ENCODE data around the gene SLC9A2. TPM values are rescaled to one million over a fixed set of nuclear protein-coding genes. Genes with fewer than 3 reads are reported as not detected.
A peak's percentile ranks its signal among the peaks of the same experiment; 100 is the strongest.

The SLC9A2 gene, protein sequence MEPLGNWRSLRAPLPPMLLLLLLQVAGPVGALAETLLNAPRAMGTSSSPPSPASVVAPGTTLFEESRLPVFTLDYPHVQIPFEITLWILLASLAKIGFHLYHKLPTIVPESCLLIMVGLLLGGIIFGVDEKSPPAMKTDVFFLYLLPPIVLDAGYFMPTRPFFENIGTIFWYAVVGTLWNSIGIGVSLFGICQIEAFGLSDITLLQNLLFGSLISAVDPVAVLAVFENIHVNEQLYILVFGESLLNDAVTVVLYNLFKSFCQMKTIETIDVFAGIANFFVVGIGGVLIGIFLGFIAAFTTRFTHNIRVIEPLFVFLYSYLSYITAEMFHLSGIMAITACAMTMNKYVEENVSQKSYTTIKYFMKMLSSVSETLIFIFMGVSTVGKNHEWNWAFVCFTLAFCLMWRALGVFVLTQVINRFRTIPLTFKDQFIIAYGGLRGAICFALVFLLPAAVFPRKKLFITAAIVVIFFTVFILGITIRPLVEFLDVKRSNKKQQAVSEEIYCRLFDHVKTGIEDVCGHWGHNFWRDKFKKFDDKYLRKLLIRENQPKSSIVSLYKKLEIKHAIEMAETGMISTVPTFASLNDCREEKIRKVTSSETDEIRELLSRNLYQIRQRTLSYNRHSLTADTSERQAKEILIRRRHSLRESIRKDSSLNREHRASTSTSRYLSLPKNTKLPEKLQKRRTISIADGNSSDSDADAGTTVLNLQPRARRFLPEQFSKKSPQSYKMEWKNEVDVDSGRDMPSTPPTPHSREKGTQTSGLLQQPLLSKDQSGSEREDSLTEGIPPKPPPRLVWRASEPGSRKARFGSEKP
- total RNA-seq: not detected

DNA sequence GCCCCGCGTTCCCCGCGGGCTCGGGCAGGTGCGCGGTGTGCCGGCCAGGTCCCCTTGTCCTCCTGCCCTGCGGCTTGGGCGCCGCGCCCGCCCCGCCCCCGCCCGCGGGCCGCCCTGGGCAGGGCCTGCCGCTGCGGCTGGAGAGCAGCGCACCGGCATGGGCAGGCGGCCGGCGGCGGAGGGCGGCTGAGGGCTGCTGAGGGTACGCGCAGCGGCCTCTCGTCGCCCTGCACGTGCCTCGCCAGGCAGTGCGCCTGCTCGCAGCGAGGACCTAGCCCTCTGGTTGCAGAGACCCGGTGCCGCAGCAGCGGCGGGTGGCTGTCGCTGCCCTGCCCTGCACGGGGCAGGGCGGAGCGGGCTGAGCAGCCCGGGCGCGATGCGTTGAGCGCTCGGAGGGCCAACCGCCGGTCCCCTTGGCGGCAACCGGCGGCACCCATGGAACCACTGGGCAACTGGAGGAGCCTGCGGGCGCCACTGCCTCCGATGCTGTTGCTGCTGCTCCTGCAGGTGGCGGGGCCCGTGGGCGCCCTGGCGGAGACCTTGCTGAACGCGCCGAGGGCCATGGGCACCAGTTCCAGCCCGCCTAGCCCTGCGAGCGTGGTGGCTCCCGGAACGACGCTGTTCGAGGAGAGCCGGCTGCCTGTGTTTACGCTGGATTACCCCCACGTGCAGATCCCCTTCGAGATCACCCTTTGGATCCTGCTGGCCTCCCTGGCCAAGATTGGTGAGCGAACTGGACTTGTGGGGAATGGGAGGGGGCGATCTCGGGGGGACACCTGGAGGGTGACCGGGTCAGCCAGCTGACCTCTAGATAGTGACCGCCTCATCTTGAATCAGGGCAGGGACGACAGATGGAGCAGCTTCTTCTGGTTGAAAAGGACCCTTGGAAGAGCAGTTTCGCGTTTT, at the start of gene SLC9A2:
Gene SLC9A2, plus strand, starts transcription at position 140 of the 906 bp plus-strand sequence. Its CDS starts 296 bp downstream, at position 436.
- peaks cover 14 to 15% of the 10 kb centered on the region in 2 donors for H3K4me1 Mint-ChIP-seq (ENCODE audit: low read depth in 2 of 2)
- DNase-seq (ENCODE audit: low spot score): peak; percentile 63
- H3K27ac Mint-ChIP-seq: no peak within 1 kb of the TSS
- peaks cover 48 to 59% of the 10 kb centered on the region in 2 donors for H3K27me3 Mint-ChIP-seq
- H3K9me3 Mint-ChIP-seq: no peaks in the 10 kb centered on the region
- no peaks in the 10 kb centered on the region for H3K36me3 Mint-ChIP-seq
- peak within 1 kb of the TSS; percentile 77 for H3K4me3 Mint-ChIP-seq
- peak; percentile 56 to 76 for ATAC-seq

- Mint-ChIP-seq H3K4me1 (ENCODE audit: low read depth in 2 of 2) (peaks cover 0 to 4% of the 10 kb centered on the region in 2 donors), H3K4me3 (no peak overlapping the region), H3K27ac (no peak overlapping the region), H3K36me3 (peaks cover 5% of the 10 kb centered on the region), H3K27me3 (no peaks in the 10 kb centered on the region), H3K9me3 (no peaks in the 10 kb centered on the region)
- no peak for ATAC-seq
- DNase-seq (ENCODE audit: low spot score): no peak
Measured at GRCh38 chr2:102575888-102576287, 43.5 kb upstream of the SLC9A2 start.

DNA sequence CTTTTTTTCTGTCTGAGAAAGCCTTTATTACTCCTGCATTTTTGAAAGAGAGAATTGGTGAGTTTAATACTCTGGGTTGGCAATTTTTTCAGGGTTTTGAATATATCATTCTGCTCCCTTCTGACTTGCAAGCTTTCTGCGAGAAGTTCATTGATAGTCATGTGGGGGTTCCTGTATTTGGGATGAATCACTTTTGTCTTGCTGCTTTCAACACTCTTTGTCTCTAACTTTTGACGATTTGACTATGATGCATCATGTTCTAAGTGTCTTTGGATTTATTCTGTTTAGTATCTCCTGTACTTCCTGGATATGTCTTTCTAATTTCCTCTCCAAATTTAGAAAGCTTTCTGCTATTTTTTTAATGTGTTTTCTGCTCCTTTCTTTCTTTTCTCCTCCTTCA, 41.0 kb upstream of the SLC9A2 start:
- H3K9me3 Mint-ChIP-seq: no peaks in the 10 kb centered on the region
- DNase-seq (ENCODE audit: low spot score) (no peak), ATAC-seq (no peak)
- H3K36me3 Mint-ChIP-seq: peaks cover 6% of the 10 kb centered on the region
- no peak overlapping the region for H3K27ac Mint-ChIP-seq
- H3K4me3 Mint-ChIP-seq: no peak overlapping the region
- peaks cover 6% of the 10 kb centered on the region in 2 donors for H3K4me1 Mint-ChIP-seq (ENCODE audit: low read depth in 2 of 2)
- no peaks in the 10 kb centered on the region for H3K27me3 Mint-ChIP-seq

GRCh38 chr2:102581911-102582310, 37.4 kb upstream of the SLC9A2 start:
- H3K27me3 Mint-ChIP-seq: peaks cover 0 to under 1% of the 10 kb centered on the region in 2 donors
- H3K27ac Mint-ChIP-seq: peak overlapping the region in 1 of 2 donors; percentile 26
- H3K4me3 Mint-ChIP-seq: peak overlapping the region; percentile 9
- no peaks in the 10 kb centered on the region for H3K9me3 Mint-ChIP-seq
- peaks cover 10% of the 10 kb centered on the region for H3K36me3 Mint-ChIP-seq
- peaks cover 5 to 6% of the 10 kb centered on the region in 2 donors for H3K4me1 Mint-ChIP-seq (ENCODE audit: low read depth in 2 of 2)
- DNase-seq (ENCODE audit: low spot score) (no peak), ATAC-seq (no peak)

DNA sequence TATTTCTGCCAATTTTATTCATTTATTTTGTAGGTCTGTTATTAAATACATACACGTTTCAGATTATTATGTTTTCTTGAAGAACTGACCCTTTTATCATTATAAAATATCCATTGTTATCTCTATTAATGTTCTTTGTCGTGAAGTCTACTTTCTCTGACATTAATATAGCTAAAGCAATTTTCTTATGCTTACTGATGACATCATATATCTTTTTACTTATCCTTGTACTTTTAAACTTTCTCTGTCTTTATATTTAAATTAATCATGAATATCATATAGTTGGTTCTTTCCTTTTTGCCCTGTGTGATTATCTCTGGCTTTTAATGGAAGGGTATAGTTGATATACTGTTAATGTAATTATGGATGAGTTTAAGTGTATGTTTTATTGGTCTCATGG, 36.5 kb upstream of the SLC9A2 start:
- no peak for ATAC-seq
- H3K9me3 Mint-ChIP-seq: no peaks in the 10 kb centered on the region
- peaks cover 10% of the 10 kb centered on the region for H3K36me3 Mint-ChIP-seq
- peaks cover 5 to 6% of the 10 kb centered on the region in 2 donors for H3K4me1 Mint-ChIP-seq (ENCODE audit: low read depth in 2 of 2)
- H3K4me3 Mint-ChIP-seq: no peak overlapping the region
- DNase-seq (ENCODE audit: low spot score): no peak
- peaks cover 0 to 4% of the 10 kb centered on the region in 2 donors for H3K27me3 Mint-ChIP-seq
- no peak overlapping the region for H3K27ac Mint-ChIP-seq

- H3K27ac Mint-ChIP-seq: no peak overlapping the region
- ATAC-seq (no peak), DNase-seq (ENCODE audit: low spot score) (no peak)
- H3K27me3 Mint-ChIP-seq: peaks cover 0 to 4% of the 10 kb centered on the region in 2 donors
- H3K4me3 Mint-ChIP-seq: no peak overlapping the region
- H3K9me3 Mint-ChIP-seq: no peaks in the 10 kb centered on the region
- H3K4me1 Mint-ChIP-seq (ENCODE audit: low read depth in 2 of 2): peaks cover 10 to 14% of the 10 kb centered on the region in 2 donors
- peaks cover 4% of the 10 kb centered on the region for H3K36me3 Mint-ChIP-seq
Measured at GRCh38 chr2:102585847-102586404, 33.4 kb upstream of the SLC9A2 start.

- peaks cover 4% of the 10 kb centered on the region for H3K36me3 Mint-ChIP-seq
- H3K4me3 Mint-ChIP-seq: no peak overlapping the region
- peaks cover 0 to 4% of the 10 kb centered on the region in 2 donors for H3K27me3 Mint-ChIP-seq
- no peak for DNase-seq (ENCODE audit: low spot score)
- peaks cover 8 to 12% of the 10 kb centered on the region in 2 donors for H3K4me1 Mint-ChIP-seq (ENCODE audit: low read depth in 2 of 2)
- ATAC-seq: no peak
- H3K9me3 Mint-ChIP-seq: no peaks in the 10 kb centered on the region
- H3K27ac Mint-ChIP-seq: no peak overlapping the region
Measured at GRCh38 chr2:102588213-102588939, 31.0 kb upstream of the SLC9A2 start.

DNA sequence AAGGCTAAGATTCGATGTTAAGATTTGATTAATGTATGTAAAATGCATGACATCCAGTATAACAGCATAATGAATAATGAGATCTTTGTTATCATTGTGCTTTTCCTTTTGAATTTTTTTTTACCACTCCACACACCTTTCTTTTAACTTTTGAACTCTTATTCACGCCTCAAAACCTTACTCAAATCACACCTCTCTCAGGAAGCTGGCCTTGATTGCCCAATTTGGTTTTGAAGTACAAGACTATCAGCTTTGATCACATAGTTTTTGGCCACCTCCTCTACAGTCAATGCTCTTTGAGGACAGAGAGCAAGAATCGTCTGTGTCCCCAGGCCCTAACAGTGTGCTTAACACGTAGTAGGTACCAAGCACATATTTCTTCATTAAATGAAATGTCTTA, 29.9 kb upstream of the SLC9A2 start:
- Mint-ChIP-seq H3K4me1 (ENCODE audit: low read depth in 2 of 2) (peaks cover 8 to 12% of the 10 kb centered on the region in 2 donors), H3K9me3 (no peaks in the 10 kb centered on the region), H3K27ac (no peak overlapping the region), H3K36me3 (no peaks in the 10 kb centered on the region), H3K27me3 (peaks cover 0 to 4% of the 10 kb centered on the region in 2 donors), H3K4me3 (no peak overlapping the region)
- no peak for ATAC-seq
- no peak for DNase-seq (ENCODE audit: low spot score)

DNA sequence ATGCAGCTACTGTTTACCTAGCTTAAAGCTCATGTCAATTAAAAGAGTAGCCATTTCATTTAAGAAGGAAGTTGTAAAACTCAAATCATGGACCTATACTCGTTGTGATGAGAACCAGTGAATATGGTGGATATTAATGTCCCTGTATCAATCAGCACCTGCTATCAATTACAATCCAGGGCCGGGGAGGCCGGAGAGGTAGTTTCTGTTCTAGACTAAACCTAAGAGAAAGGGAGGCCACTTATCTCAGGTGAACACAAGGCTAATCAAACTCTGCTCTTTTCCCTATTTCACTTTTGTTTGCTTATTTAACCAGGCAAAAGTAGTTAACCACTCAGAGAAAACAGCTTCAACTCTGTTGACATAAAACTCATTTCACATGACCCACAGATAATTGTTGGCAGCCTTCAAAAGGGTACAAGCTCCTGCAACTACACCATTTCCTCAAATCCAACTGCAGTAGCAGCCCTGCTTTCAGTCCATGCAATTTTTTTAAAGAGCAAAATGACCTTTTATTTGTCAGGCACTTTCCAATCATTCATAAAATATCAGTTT, 27.8 kb upstream of the SLC9A2 start:
- Mint-ChIP-seq H3K4me3 (no peak overlapping the region), H3K27ac (no peak overlapping the region), H3K27me3 (peaks cover 7 to 9% of the 10 kb centered on the region in 2 donors), H3K9me3 (no peaks in the 10 kb centered on the region), H3K4me1 (ENCODE audit: low read depth in 2 of 2) (peaks cover 8 to 12% of the 10 kb centered on the region in 2 donors), H3K36me3 (no peaks in the 10 kb centered on the region)
- DNase-seq (ENCODE audit: low spot score): no peak
- no peak for ATAC-seq

GRCh38 chr2:102592601-102593000, 26.8 kb upstream of the SLC9A2 start:
- peaks cover 8 to 12% of the 10 kb centered on the region in 2 donors for H3K4me1 Mint-ChIP-seq (ENCODE audit: low read depth in 2 of 2)
- peak; percentile 62 for DNase-seq (ENCODE audit: low spot score)

GRCh38 chr2:102593516-102593915, 25.8 kb upstream of the SLC9A2 start:
- no peak for DNase-seq (ENCODE audit: low spot score)
- H3K27me3 Mint-ChIP-seq: peaks cover 7 to 10% of the 10 kb centered on the region in 2 donors
- H3K36me3 Mint-ChIP-seq: no peaks in the 10 kb centered on the region
- H3K4me3 Mint-ChIP-seq: no peak overlapping the region
- H3K4me1 Mint-ChIP-seq (ENCODE audit: low read depth in 2 of 2): peaks cover 5 to 12% of the 10 kb centered on the region in 2 donors
- no peaks in the 10 kb centered on the region for H3K9me3 Mint-ChIP-seq
- no peak overlapping the region for H3K27ac Mint-ChIP-seq
- no peak for ATAC-seq

More at GRCh38 chr2:102592601-102593000, 26.8 kb upstream of the SLC9A2 start:
- Mint-ChIP-seq H3K27ac (no peak overlapping the region), H3K4me3 (no peak overlapping the region), H3K36me3 (no peaks in the 10 kb centered on the region), H3K27me3 (peaks cover 5 to 7% of the 10 kb centered on the region in 2 donors), H3K9me3 (no peaks in the 10 kb centered on the region)
- no peak for ATAC-seq

- H3K9me3 Mint-ChIP-seq: no peaks in the 10 kb centered on the region
- no peaks in the 10 kb centered on the region for H3K36me3 Mint-ChIP-seq
- DNase-seq (ENCODE audit: low spot score): no peak
- H3K4me3 Mint-ChIP-seq: no peak overlapping the region
- ATAC-seq: no peak
- no peak overlapping the region for H3K27ac Mint-ChIP-seq
- peaks cover 4 to 6% of the 10 kb centered on the region in 2 donors for H3K4me1 Mint-ChIP-seq (ENCODE audit: low read depth in 2 of 2)
- H3K27me3 Mint-ChIP-seq: peaks cover 8 to 20% of the 10 kb centered on the region in 2 donors
Measured at GRCh38 chr2:102594445-102595016, 24.8 kb upstream of the SLC9A2 start.

Measured in natural killer cell treated with Interleukin-12 subunit alpha and Interleukin-12 subunit beta and Interleukin-15 and Interleukin-18, amount 100 ng/mL, for 72 hours (primary cell).